Fibroblast of the aortic adventitia (primary cell): ENCODE measurements around the gene HAAO. TPM values are rescaled to one million over a fixed set of nuclear protein-coding genes. Genes with fewer than 3 reads are reported as not detected.

Source experiments
- DNase-seq: peaks from one replicate; pipeline ENCODE4 v3.0.0-alpha.2; 2010; ENCODE audit warnings: low read depth
- H3K4me3 ChIP-seq: 2 replicates; pipeline ENCODE4 v1.5.1; 2011; ENCODE audit warnings: low read depth, mild to moderate bottlenecking, control low read depth, low read length, moderate library complexity
- CTCF ChIP-seq: IDR thresholded peaks from 2 replicates; pipeline ENCODE4 v1.5.1; 2011; ENCODE audit warnings: mild to moderate bottlenecking, low read length, control low read depth, inconsistent platforms; ENCODE audit not compliant: insufficient read depth
- total RNA-seq: library from RNA; depleted of rRNA; stranded (reverse); fragments of >200 nt; gene quantifications from 2 replicates; pipeline ENCODE4 v1.2.3, GENCODE V29; 2012; ENCODE audit warnings: low replicate concordance

Gene HAAO
- total RNA-seq, 1 donor: 0.90 TPM

- peak; percentile 30 for TF ChIP-seq CTCF
- H3K4me3 ChIP-seq: no peak overlapping the region
- DNase-seq: no peak
These were observed 2.1 kb upstream of the HAAO start for GRCh38 chr2:42794271-42795046.

GRCh38 chr2:42793334-42794270 lies 1.2 kb upstream of the HAAO start:
- TF ChIP-seq CTCF: no peak
- DNase-seq: no peak
- H3K4me3 ChIP-seq: no peak overlapping the region

GRCh38 chr2:42792087-42792582 lies 248 bp downstream of the HAAO start:
- DNase-seq: no peak
- TF ChIP-seq CTCF: no peak
- peak overlapping the region; percentile 28 for H3K4me3 ChIP-seq

- H3K4me3 ChIP-seq: no peak overlapping the region
- DNase-seq: no peak
- TF ChIP-seq CTCF: no peak
These were observed 777 bp downstream of the HAAO start for GRCh38 chr2:42791606-42792005.

GRCh38 chr2:42789751-42790150 lies 2.6 kb downstream of the HAAO start:
- no peak for DNase-seq
- no peak for TF ChIP-seq CTCF
- H3K4me3 ChIP-seq: no peak overlapping the region

GRCh38 chr2:42788882-42789281 lies 3.5 kb downstream of the HAAO start:
- no peak for TF ChIP-seq CTCF
- no peak for DNase-seq
- no peak overlapping the region for H3K4me3 ChIP-seq
